ENCODE measurements around the gene LAMA5.

LAMA5 gene

GRCh38 chr20:62346398-62347150 is 20.5 kb downstream of the LAMA5 start:
- TF ChIP-seq YY1 (IDR thresholded peaks at IDR 0.05; ENCODE audit: low read depth) (no peak), CREB1 (IDR thresholded peaks at IDR 0.05; ENCODE audit: low read depth) (no peak), TAF1 (IDR thresholded peaks at IDR 0.05; ENCODE audit: low read depth) (no peak), RAD21 (IDR thresholded peaks at IDR 0.05; ENCODE audit: low read depth) (no peak), TCF12 (IDR thresholded peaks at IDR 0.05; ENCODE audit: low read depth) (no peak), CEBPB (IDR thresholded peaks at IDR 0.05) (no peak), EP300 (IDR thresholded peaks at IDR 0.05; ENCODE audit: borderline replicate concordance) (no peak), EGR1 (IDR thresholded peaks at IDR 0.05) (no peak), REST (IDR thresholded peaks at IDR 0.05; ENCODE audit: low read depth) (no peak), FOXM1 (IDR thresholded peaks at IDR 0.05; ENCODE audit: borderline replicate concordance, low read depth) (no peak), MAX (IDR thresholded peaks at IDR 0.05) (no peak), ZBTB7A (IDR thresholded peaks at IDR 0.05; ENCODE audit: low read depth) (no peak), NFIC (IDR thresholded peaks at IDR 0.05) (no peak), TEAD4 (IDR thresholded peaks at IDR 0.05) (no peak)
- TF ChIP-seq, protein P1, sequence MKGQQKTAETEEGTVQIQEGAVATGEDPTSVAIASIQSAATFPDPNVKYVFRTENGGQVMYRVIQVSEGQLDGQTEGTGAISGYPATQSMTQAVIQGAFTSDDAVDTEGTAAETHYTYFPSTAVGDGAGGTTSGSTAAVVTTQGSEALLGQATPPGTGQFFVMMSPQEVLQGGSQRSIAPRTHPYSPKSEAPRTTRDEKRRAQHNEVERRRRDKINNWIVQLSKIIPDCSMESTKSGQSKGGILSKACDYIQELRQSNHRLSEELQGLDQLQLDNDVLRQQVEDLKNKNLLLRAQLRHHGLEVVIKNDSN (IDR thresholded peaks at IDR 0.05), result no peak

DNA sequence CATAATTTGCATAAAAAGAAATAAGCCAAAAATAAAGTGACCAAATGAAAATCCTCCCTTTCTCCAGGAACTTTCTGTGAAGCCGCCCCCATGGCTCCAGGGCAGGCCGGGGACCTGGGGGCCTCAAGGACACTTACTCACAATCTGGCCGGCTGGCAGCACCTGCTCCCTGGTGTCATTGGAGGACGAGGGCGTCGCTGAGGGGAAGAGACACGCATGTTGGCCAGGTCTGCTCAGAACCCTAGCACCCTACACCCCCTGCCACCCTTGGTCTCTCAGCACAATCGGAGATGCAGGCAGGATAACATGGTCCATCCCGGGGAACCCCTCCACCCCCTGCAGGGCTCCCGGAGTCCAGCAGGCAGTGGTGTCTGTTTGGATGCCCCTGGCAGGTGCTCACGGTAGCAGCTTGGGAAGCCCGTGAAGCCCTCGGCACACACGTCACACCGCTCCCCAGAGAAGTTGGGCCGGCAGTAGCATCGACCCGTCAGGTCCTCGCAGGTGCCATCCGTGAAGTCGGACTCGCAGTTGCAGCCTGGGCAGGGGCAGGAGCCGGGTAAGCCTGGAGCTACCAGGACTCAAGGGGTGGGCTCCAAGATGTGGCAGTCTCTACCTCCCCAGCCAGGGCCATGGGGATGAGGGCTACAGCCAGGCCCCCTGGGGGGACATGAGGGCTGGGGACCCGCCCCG is 21.3 kb downstream of the LAMA5 start:
- TF ChIP-seq TAF1 (IDR thresholded peaks at IDR 0.05; ENCODE audit: low read depth), result no peak
- no peak for TF ChIP-seq ZBTB7A (IDR thresholded peaks at IDR 0.05; ENCODE audit: low read depth)
- TF ChIP-seq MAX (IDR thresholded peaks at IDR 0.05), result no peak
- TF ChIP-seq, protein P1 (IDR thresholded peaks at IDR 0.05), result no peak
- TF ChIP-seq YY1 (IDR thresholded peaks at IDR 0.05; ENCODE audit: low read depth), result no peak
- TF ChIP-seq CREB1 (IDR thresholded peaks at IDR 0.05; ENCODE audit: low read depth), result no peak
- TF ChIP-seq FOXM1 (IDR thresholded peaks at IDR 0.05; ENCODE audit: borderline replicate concordance, low read depth), result no peak
- TF ChIP-seq EGR1 (IDR thresholded peaks at IDR 0.05), result no peak
- no peak for TF ChIP-seq CEBPB (IDR thresholded peaks at IDR 0.05)
- no peak for TF ChIP-seq REST (IDR thresholded peaks at IDR 0.05; ENCODE audit: low read depth)
- no peak for TF ChIP-seq TCF12 (IDR thresholded peaks at IDR 0.05; ENCODE audit: low read depth)
- TF ChIP-seq RAD21 (IDR thresholded peaks at IDR 0.05; ENCODE audit: low read depth), result no peak

GRCh38 chr20:62344782-62345181 is 22.3 kb downstream of the LAMA5 start:
- TF ChIP-seq EP300 (IDR thresholded peaks at IDR 0.05; ENCODE audit: borderline replicate concordance), result no peak
- TF ChIP-seq, protein P1 (IDR thresholded peaks at IDR 0.05), result no peak
- TF ChIP-seq REST (IDR thresholded peaks at IDR 0.05; ENCODE audit: low read depth), result no peak
- TF ChIP-seq TEAD4 (IDR thresholded peaks at IDR 0.05), result no peak
- no peak for TF ChIP-seq RAD21 (IDR thresholded peaks at IDR 0.05; ENCODE audit: low read depth)
- TF ChIP-seq TCF12 (IDR thresholded peaks at IDR 0.05; ENCODE audit: low read depth), result no peak
- TF ChIP-seq MAX (IDR thresholded peaks at IDR 0.05), result no peak
- TF ChIP-seq CEBPB (IDR thresholded peaks at IDR 0.05), result no peak
- no peak for TF ChIP-seq ZBTB7A (IDR thresholded peaks at IDR 0.05; ENCODE audit: low read depth)
- TF ChIP-seq CREB1 (IDR thresholded peaks at IDR 0.05; ENCODE audit: low read depth), result no peak
- no peak for TF ChIP-seq NFIC (IDR thresholded peaks at IDR 0.05)
- TF ChIP-seq YY1 (IDR thresholded peaks at IDR 0.05; ENCODE audit: low read depth), result no peak
- no peak for TF ChIP-seq FOXM1 (IDR thresholded peaks at IDR 0.05; ENCODE audit: borderline replicate concordance, low read depth)
- TF ChIP-seq EGR1 (IDR thresholded peaks at IDR 0.05), result no peak
